Gastroesophageal sphincter (tissue), 4 donors: Measurements from ENCODE around the gene RBM14. TPM values are rescaled to one million over a fixed set of nuclear protein-coding genes. Genes with fewer than 3 reads are reported as not detected.
A peak's percentile ranks its signal among the peaks of the same experiment; 100 is the strongest.
"Not testable (repeated sequence)": the region's sequence is repeated elsewhere in the genome, so short reads cannot be mapped to it uniquely, and the experiment has no call there.

ENCODE experiments used
- ATAC-seq: fragments of 150-250 bp; one replicate; pipeline ENCODE4 v1.9.1; 2016; ENCODE audit warnings: mild to moderate bottlenecking, moderate library complexity
- H3K27ac ChIP-seq, 4 donors: fragments of 200-600 bp; sonication (generic) in 3 of 4; 1 replicate in 3 of 4; 2 replicates in 1 of 4; pipeline ENCODE4 v1.5.1; 2016 to 2019
- H3K27me3 ChIP-seq: fragments of 200-600 bp; sonication (generic); one replicate; pipeline ENCODE4 v1.5.1; 2019
- H3K36me3 ChIP-seq, 2 donors: fragments of 200-600 bp; sonication (generic); one replicate each; pipeline ENCODE4 v1.5.1; 2019; ENCODE audit warnings: control low read depth in 1 of 2
- H3K4me1 ChIP-seq, 3 donors: fragments of 200-600 bp; sonication (generic); 1 replicate in 2 of 3; 2 replicates in 1 of 3; pipeline ENCODE4 v1.5.1; 2016 to 2019; ENCODE audit warnings: control low read depth in 2 of 3
- H3K4me3 ChIP-seq, 2 donors: fragments of 200-600 bp; sonication (generic); one replicate each; pipeline ENCODE4 v1.5.1; 2019; ENCODE audit warnings: mild to moderate bottlenecking in 1 of 2, moderate library complexity in 1 of 2
- H3K9me3 ChIP-seq, 3 donors: fragments of 200-600 bp; sonication (generic); one replicate each; pipeline ENCODE4 v1.5.1; 2017 to 2019; ENCODE audit warnings: control low read depth in 2 of 3
- EP300 ChIP-seq: sonication (generic); formaldehyde crosslinking; IDR thresholded peaks from one replicate; pipeline ENCODE4 v1.6.1; 2017; ENCODE audit warnings: antibody characterized with exemption, mild to moderate bottlenecking
- POLR2A ChIP-seq, 2 donors: fragments of 450-650 bp; IDR thresholded peaks; one replicate each; pipeline ENCODE4 v1.6.1; 2017; ENCODE audit warnings: antibody characterized with exemption in 2 of 2, mild to moderate bottlenecking in 2 of 2, moderate library complexity in 1 of 2
- POLR2AphosphoS5 ChIP-seq: sonication (generic); formaldehyde crosslinking; IDR thresholded peaks from one replicate; pipeline ENCODE4 v1.6.1; 2017; ENCODE audit warnings: antibody characterized with exemption
- WGBS, 2 donors: methylation state at CpG; one replicate each; pipeline ENCODE4 v1.1.5; 2018; ENCODE audit warnings: low coverage in 1 of 2; 5-methylcytosine and 5-hydroxymethylcytosine counted together
- total RNA-seq, 4 donors: library from RNA; depleted of rRNA; stranded (reverse); fragments of >200 nt; gene quantifications; one replicate each; pipeline ENCODE4 v1.1.0, GENCODE V29; 2016
- TF ChIP-seq, protein P1 (sequence below), 4 experiments: fragments of 200-600 bp in 2 of 4; fragments of 450-650 bp in 2 of 4; sonication (generic) in 1 of 4; IDR thresholded peaks; one replicate each; pipeline ENCODE4 v1.5.1; 2017 to 2019; ENCODE audit warnings: antibody characterized with exemption in 4 of 4, mild to moderate bottlenecking in 2 of 4, moderate library complexity in 2 of 4

The RBM14 gene
- total RNA-seq, 4 donors from 2014 or later, result 25.6 to 66.6 (median 42.5) TPM

- no peak overlapping the region for H3K27ac ChIP-seq
- H3K4me3 ChIP-seq, result no peak overlapping the region
- no peaks in the 10 kb centered on the region for H3K36me3 ChIP-seq
- no peaks in the 10 kb centered on the region for H3K27me3 ChIP-seq
- peaks cover 0 to 11% (median 0%) of the 10 kb centered on the region in 3 donors for H3K9me3 ChIP-seq
- no peak for ATAC-seq
- 33 to 67% methylated on average over 1 of the region's 2 CpGs for WGBS, 2 donors
- H3K4me1 ChIP-seq, result no peaks in the 10 kb centered on the region
- TF ChIP-seq POLR2AphosphoS5, result no peak
- TF ChIP-seq, protein P1, sequence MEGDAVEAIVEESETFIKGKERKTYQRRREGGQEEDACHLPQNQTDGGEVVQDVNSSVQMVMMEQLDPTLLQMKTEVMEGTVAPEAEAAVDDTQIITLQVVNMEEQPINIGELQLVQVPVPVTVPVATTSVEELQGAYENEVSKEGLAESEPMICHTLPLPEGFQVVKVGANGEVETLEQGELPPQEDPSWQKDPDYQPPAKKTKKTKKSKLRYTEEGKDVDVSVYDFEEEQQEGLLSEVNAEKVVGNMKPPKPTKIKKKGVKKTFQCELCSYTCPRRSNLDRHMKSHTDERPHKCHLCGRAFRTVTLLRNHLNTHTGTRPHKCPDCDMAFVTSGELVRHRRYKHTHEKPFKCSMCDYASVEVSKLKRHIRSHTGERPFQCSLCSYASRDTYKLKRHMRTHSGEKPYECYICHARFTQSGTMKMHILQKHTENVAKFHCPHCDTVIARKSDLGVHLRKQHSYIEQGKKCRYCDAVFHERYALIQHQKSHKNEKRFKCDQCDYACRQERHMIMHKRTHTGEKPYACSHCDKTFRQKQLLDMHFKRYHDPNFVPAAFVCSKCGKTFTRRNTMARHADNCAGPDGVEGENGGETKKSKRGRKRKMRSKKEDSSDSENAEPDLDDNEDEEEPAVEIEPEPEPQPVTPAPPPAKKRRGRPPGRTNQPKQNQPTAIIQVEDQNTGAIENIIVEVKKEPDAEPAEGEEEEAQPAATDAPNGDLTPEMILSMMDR (IDR thresholded peaks at IDR 0.05), result no peak
- no peak for TF ChIP-seq EP300
- TF ChIP-seq POLR2A (IDR thresholded peaks at IDR 0.05), result no peak
Measured at GRCh38 chr11:66586136-66586535, 30.3 kb upstream of the RBM14 start.

- H3K4me1 ChIP-seq, result peaks cover 0 to 20% (median 14%) of the 10 kb centered on the region in 3 donors
- H3K4me3 ChIP-seq, H3K27me3 ChIP-seq, ATAC-seq, H3K27ac ChIP-seq, H3K9me3 ChIP-seq, H3K36me3 ChIP-seq: not testable (repeated sequence)
- WGBS, 2 donors, result 65 to 67% methylated on average over 2 of the region's 2 CpGs
Measured at GRCh38 chr11:66589315-66589714, 27.1 kb upstream of the RBM14 start.

DNA sequence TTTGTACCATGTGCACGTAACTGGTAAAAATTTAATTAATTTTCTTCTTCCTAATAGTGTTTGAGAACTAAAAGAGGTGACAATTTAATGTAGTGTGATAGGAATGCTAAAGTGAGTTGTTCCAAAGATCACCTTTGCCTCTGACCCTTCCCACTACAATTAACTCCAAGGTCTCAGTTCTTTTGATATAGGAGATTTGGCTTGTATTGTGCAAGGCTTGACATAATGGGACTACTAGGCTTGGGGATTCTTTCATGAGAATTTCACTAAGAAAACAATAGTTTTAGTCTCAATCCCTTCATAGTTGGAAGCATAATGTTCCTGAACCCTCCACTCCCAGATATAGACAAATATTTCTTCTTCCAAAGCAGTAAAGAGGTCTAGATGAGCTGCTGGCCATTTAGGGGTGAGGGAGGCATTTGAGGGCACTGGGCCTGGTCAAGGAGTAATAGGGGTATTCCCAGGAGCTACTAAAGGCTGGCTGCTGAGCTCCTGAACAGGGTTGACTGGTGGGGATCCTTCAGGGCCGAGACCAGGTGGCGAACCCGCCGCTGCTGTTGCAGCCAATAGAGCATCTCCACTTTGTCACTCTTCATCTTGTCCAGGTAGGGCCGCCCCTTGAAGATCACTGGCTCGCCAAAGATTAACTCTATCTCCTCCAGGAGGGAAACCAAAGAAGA lies 26.3 kb upstream of the RBM14 start:
- no peak for ATAC-seq
- WGBS, 2 donors, result 96 to 100% methylated on average over 3 to 7 of the region's 7 CpGs

GRCh38 chr11:66591175-66591574 lies 25.3 kb upstream of the RBM14 start:
- H3K27me3 ChIP-seq, result no peaks in the 10 kb centered on the region
- no peaks in the 10 kb centered on the region for H3K36me3 ChIP-seq
- no peaks in the 10 kb centered on the region for H3K9me3 ChIP-seq
- ATAC-seq, result no peak
- no peak overlapping the region for H3K27ac ChIP-seq
- H3K4me1 ChIP-seq, result peaks cover 0 to 39% (median 32%) of the 10 kb centered on the region in 3 donors
- 100% methylated on average over 1 of the region's 2 CpGs; no CpG with 5 or more reads in 1 of the 2 donors for WGBS, 2 donors
- TF ChIP-seq, protein P1 (IDR thresholded peaks at IDR 0.05), result no peak
- TF ChIP-seq POLR2AphosphoS5 (no peak), POLR2A (IDR thresholded peaks at IDR 0.05) (no peak), EP300 (no peak)
- H3K4me3 ChIP-seq, result no peak overlapping the region

More for the DNA sequence above, 26.3 kb upstream of the RBM14 start:
- peaks cover 0 to 29% (median 22%) of the 10 kb centered on the region in 3 donors for H3K4me1 ChIP-seq
- H3K9me3 ChIP-seq, result no peaks in the 10 kb centered on the region
- H3K27me3 ChIP-seq, result no peaks in the 10 kb centered on the region
- TF ChIP-seq EP300, result no peak
- TF ChIP-seq POLR2AphosphoS5, result no peak
- TF ChIP-seq, protein P1 (IDR thresholded peaks at IDR 0.05), result no peak
- no peak for TF ChIP-seq POLR2A (IDR thresholded peaks at IDR 0.05)
- no peaks in the 10 kb centered on the region for H3K36me3 ChIP-seq
- H3K4me3 ChIP-seq, result no peak overlapping the region
- H3K27ac ChIP-seq, result no peak overlapping the region

DNA sequence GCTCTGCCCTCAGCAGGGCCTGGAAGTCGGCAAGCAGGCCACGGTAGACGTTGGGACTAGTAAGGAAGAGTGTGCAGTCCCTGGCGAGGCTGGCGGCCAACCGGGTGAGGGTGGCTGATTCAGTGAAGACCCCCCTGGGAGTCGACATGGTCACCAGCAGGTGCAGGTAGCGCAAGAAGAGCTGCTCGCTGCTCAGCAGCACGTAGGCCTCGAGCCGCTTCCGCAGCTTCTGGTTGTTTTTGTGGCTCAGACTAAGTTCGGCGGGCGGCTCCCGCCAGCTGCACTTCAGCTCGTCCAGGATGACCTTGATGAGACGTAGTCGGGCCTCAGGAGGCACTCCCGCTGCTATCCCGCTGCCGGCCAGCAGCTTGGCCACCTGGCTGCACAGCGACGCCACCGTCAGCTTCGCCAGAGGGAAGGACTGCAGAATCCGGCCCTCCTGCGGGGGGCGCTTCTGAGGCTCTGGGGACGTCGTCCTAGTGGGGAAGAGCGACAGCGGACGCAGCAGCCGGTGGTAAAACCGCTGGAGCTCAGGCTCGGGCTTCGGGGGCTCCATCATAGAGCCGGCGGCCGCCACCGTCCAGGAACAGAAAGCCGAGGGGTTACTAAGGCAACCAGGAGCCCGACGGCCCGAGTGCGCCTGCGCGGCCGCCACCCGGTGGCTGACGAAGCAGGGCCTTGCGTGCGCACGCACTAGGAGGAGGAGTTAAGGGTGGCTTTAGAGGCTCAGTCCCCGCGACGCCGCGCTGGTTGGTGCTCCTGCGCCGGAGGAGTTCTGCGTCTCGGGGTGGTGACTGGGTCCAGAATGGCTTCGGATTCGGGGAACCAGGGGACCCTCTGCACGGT lies 23.8 kb upstream of the RBM14 start, which contains the start of the genes CCDC87 and CCS:
Gene CCDC87, minus strand, starts transcription at position 607 of the 846 bp plus-strand sequence. Its CDS starts 48 bp downstream, at position 559.
Gene CCS, plus strand, starts transcription at position 729 of the 846 bp plus-strand sequence. Its CDS starts 77 bp downstream, at position 806.
- H3K27me3 ChIP-seq, result no peaks in the 10 kb centered on the region
- ATAC-seq, result peak; percentile 98
- WGBS, 2 donors, result 0% methylated on average over 6 of the region's 68 CpGs; no CpG with 5 or more reads in 1 of the 2 donors
- no peaks in the 10 kb centered on the region for H3K9me3 ChIP-seq
- no peaks in the 10 kb centered on the region for H3K36me3 ChIP-seq
- H3K4me1 ChIP-seq, result peaks cover 0 to 45% (median 32%) of the 10 kb centered on the region in 3 donors
- TF ChIP-seq POLR2AphosphoS5, result peak; percentile 91
- peak; percentile 84 to 89 for TF ChIP-seq POLR2A (IDR thresholded peaks at IDR 0.05)
- TF ChIP-seq, protein P1 (IDR thresholded peaks at IDR 0.05), result peak in 3 of 4 experiments; percentile 80 to 84 (median 80)
- TF ChIP-seq EP300, result no peak
- H3K4me3 ChIP-seq, result peak within 1 kb of the TSS; percentile 61 to 72
- H3K27ac ChIP-seq, result peak within 1 kb of the TSS; percentile 65 to 88 (median 87)
